ENCODE data around the gene S100PBP. TPM values are rescaled to one million over a fixed set of nuclear protein-coding genes. Genes with fewer than 3 reads are reported as not detected.

The S100PBP gene
- total and polyA plus RNA-seq, 3 donors from 2014 or later = 99.7 to 133 (median 120) TPM

- DNase-seq = no peak
- 53 to 79% methylated on average over 5 to 8 of the region's 8 CpGs for WGBS, 2 donors
- Histone ChIP-seq H3K9me3 (no peaks in the 10 kb centered on the region), H3K4me3 (peak overlapping the region in 1 of 2 donors; percentile 63), H3K4me1 (peaks cover 7% of the 10 kb centered on the region), H3K27me3 (no peaks in the 10 kb centered on the region), H3K36me3 (ENCODE audit: low read depth, missing control alignments) (no peaks in the 10 kb centered on the region), H3K27ac (no peak overlapping the region)
- TF ChIP-seq POLR2A (IDR thresholded peaks at IDR 0.05) = no peak
- no peak for TF ChIP-seq CTCF (IDR thresholded peaks at IDR 0.05)
- intact Hi-C loops (cut with DNase I; ENCODE audit: low total_unique reads) = no loop called here
Measured at GRCh38 chr1:32894019-32894600, 76.7 kb downstream of the S100PBP start.

- intact Hi-C loops (cut with DNase I; ENCODE audit: low total_unique reads) = no loop called here
- WGBS, 2 donors = 80 to 82% methylated on average over 1 to 6 of the region's 6 CpGs
- H3K36me3 ChIP-seq (ENCODE audit: low read depth, missing control alignments) = no peaks in the 10 kb centered on the region
Measured at GRCh38 chr1:32894681-32895080, 77.2 kb downstream of the S100PBP start.

GRCh38 chr1:32895325-32896215 is 78.1 kb downstream of the S100PBP start:
- Histone ChIP-seq H3K9me3 (no peaks in the 10 kb centered on the region), H3K4me3 (no peak overlapping the region), H3K27ac (no peak overlapping the region), H3K36me3 (ENCODE audit: low read depth, missing control alignments) (no peaks in the 10 kb centered on the region), H3K4me1 (peaks cover 7% of the 10 kb centered on the region), H3K27me3 (no peaks in the 10 kb centered on the region)
- TF ChIP-seq POLR2A (IDR thresholded peaks at IDR 0.05) (no peak), CTCF (IDR thresholded peaks at IDR 0.05) (no peak)
- intact Hi-C loops (cut with DNase I; ENCODE audit: low total_unique reads) = no loop called here
- 92 to 95% methylated on average over 18 to 26 of the region's 26 CpGs for WGBS, 2 donors
- DNase-seq = no peak

More at GRCh38 chr1:32894681-32895080, 77.2 kb downstream of the S100PBP start:
- Histone ChIP-seq H3K9me3 (no peaks in the 10 kb centered on the region), H3K4me3 (no peak overlapping the region), H3K4me1 (peaks cover 7% of the 10 kb centered on the region), H3K27me3 (no peaks in the 10 kb centered on the region), H3K27ac (no peak overlapping the region)
- DNase-seq = no peak
- TF ChIP-seq CTCF (IDR thresholded peaks at IDR 0.05) (no peak), POLR2A (IDR thresholded peaks at IDR 0.05) (no peak)

GRCh38 chr1:32896451-32896850 is 79.0 kb downstream of the S100PBP start:
- no peaks in the 10 kb centered on the region for H3K36me3 ChIP-seq (ENCODE audit: low read depth, missing control alignments)
- no peak overlapping the region for H3K27ac ChIP-seq
- no peak for DNase-seq
- H3K27me3 ChIP-seq = no peaks in the 10 kb centered on the region
- WGBS, 2 donors = 82 to 84% methylated on average over 3 to 5 of the region's 5 CpGs
- no peak overlapping the region for H3K4me3 ChIP-seq
- intact Hi-C loops (cut with DNase I; ENCODE audit: low total_unique reads) = no loop called here
- TF ChIP-seq POLR2A (IDR thresholded peaks at IDR 0.05) (no peak), CTCF (IDR thresholded peaks at IDR 0.05) (no peak)
- H3K4me1 ChIP-seq = peaks cover 7% of the 10 kb centered on the region
- no peaks in the 10 kb centered on the region for H3K9me3 ChIP-seq

Data from testis (tissue), 3 donors.